Activated T-helper 2 cell treated with anti-CD3 and anti-CD28 coated beads, Interferon-gamma antibody, Interleukin-2, Interleukin-4, amounts not matched to agents 10 μg/mL and 5 μg/mL and 100 μg/mL, durations not matched to agents 14 hours and 24 hours and 36 hours (primary cell): ENCODE results near the gene DLGAP1. TPM values are rescaled to one million over a fixed set of nuclear protein-coding genes. Genes with fewer than 3 reads are reported as not detected.

ENCODE experiments used
- DNase-seq: peaks from one replicate; pipeline ENCODE4 v3.0.0; 2021; ENCODE audit warnings: low spot score
- H3K27ac Mint-ChIP-seq: one replicate; pipeline ENCODE4 v1.8.0; 2021; ENCODE audit warnings: mixed read lengths
- H3K27me3 Mint-ChIP-seq: one replicate; pipeline ENCODE4 v1.8.0; 2021; ENCODE audit warnings: low read depth, mixed read lengths
- H3K36me3 Mint-ChIP-seq: one replicate; pipeline ENCODE4 v1.8.0; 2021; ENCODE audit warnings: low read depth, mixed read lengths
- H3K4me1 Mint-ChIP-seq: one replicate; pipeline ENCODE4 v1.8.0; 2021; ENCODE audit warnings: low read depth, mixed read lengths
- H3K4me3 Mint-ChIP-seq: one replicate; pipeline ENCODE4 v1.8.0; 2021; ENCODE audit warnings: low read depth, mild to moderate bottlenecking, moderate library complexity, mixed read lengths
- H3K9me3 Mint-ChIP-seq: one replicate; pipeline ENCODE4 v1.8.0; 2021; ENCODE audit warnings: mixed read lengths
- intact Hi-C: fragments of 100-400 bp; cut with micrococcal nuclease; formaldehyde crosslinking; loops from one replicate; pipeline ENCODE4 v1.15.1; 2023
- total RNA-seq: library from RNA; stranded (reverse); gene quantifications from 2 replicates; pipeline ENCODE4 v1.2.3, GENCODE V29; 2022

The DLGAP1 gene
- total RNA-seq, 1 donor from 2014 or later: not detected

- no peak overlapping the region for H3K4me3 Mint-ChIP-seq
- intact Hi-C loops: loop anchor here (1.0 to 5.0 kb wide), 2 partner anchors 51 to 951 kb away; no protein-coding TSS in a partner anchor
- no peaks in the 10 kb centered on the region for H3K4me1 Mint-ChIP-seq
- peak; percentile 34 for DNase-seq
- H3K27me3 Mint-ChIP-seq: no peaks in the 10 kb centered on the region
- H3K9me3 Mint-ChIP-seq: no peaks in the 10 kb centered on the region
- no peaks in the 10 kb centered on the region for H3K36me3 Mint-ChIP-seq
- H3K27ac Mint-ChIP-seq: no peak overlapping the region
Measured at GRCh38 chr18:4106407-4107033, 348.6 kb downstream of the DLGAP1 start.

- Mint-ChIP-seq H3K36me3 (no peaks in the 10 kb centered on the region), H3K9me3 (no peaks in the 10 kb centered on the region), H3K4me1 (no peaks in the 10 kb centered on the region), H3K27me3 (no peaks in the 10 kb centered on the region), H3K27ac (no peak overlapping the region), H3K4me3 (no peak overlapping the region)
- intact Hi-C loops: no loop called here
- no peak for DNase-seq
Measured at GRCh38 chr18:4102901-4103300, 352.2 kb downstream of the DLGAP1 start.

- Mint-ChIP-seq H3K4me3 (no peak overlapping the region), H3K4me1 (no peaks in the 10 kb centered on the region)
- no peak for DNase-seq
Measured at GRCh38 chr18:4101009-4101408, 354.1 kb downstream of the DLGAP1 start.

GRCh38 chr18:4096486-4096885 lies 358.6 kb downstream of the DLGAP1 start:
- no peaks in the 10 kb centered on the region for H3K36me3 Mint-ChIP-seq
- no peak overlapping the region for H3K27ac Mint-ChIP-seq
- no peaks in the 10 kb centered on the region for H3K4me1 Mint-ChIP-seq
- no peaks in the 10 kb centered on the region for H3K9me3 Mint-ChIP-seq
- no peak overlapping the region for H3K4me3 Mint-ChIP-seq
- intact Hi-C loops: no loop called here
- no peaks in the 10 kb centered on the region for H3K27me3 Mint-ChIP-seq
- DNase-seq: no peak

More at GRCh38 chr18:4101009-4101408, 354.1 kb downstream of the DLGAP1 start:
- Mint-ChIP-seq H3K36me3 (no peaks in the 10 kb centered on the region), H3K27ac (no peak overlapping the region), H3K27me3 (no peaks in the 10 kb centered on the region), H3K9me3 (no peaks in the 10 kb centered on the region)
- intact Hi-C loops: no loop called here

GRCh38 chr18:4093676-4094075 lies 361.4 kb downstream of the DLGAP1 start:
- no peak for DNase-seq
- Mint-ChIP-seq H3K36me3 (no peaks in the 10 kb centered on the region), H3K9me3 (no peaks in the 10 kb centered on the region), H3K27me3 (no peaks in the 10 kb centered on the region), H3K4me3 (no peak overlapping the region), H3K27ac (no peak overlapping the region), H3K4me1 (no peaks in the 10 kb centered on the region)
- intact Hi-C loops: no loop called here

- no peak for DNase-seq
- Mint-ChIP-seq H3K9me3 (peaks cover 4% of the 10 kb centered on the region), H3K27ac (no peak overlapping the region), H3K36me3 (no peaks in the 10 kb centered on the region), H3K4me1 (no peaks in the 10 kb centered on the region), H3K4me3 (no peak overlapping the region), H3K27me3 (no peaks in the 10 kb centered on the region)
- intact Hi-C loops: no loop called here
Measured at GRCh38 chr18:4084382-4084900, 370.7 kb downstream of the DLGAP1 start.

GRCh38 chr18:4078246-4078645 lies 376.9 kb downstream of the DLGAP1 start:
- Mint-ChIP-seq H3K27ac (no peak overlapping the region), H3K4me1 (no peaks in the 10 kb centered on the region), H3K9me3 (no peaks in the 10 kb centered on the region), H3K4me3 (no peak overlapping the region), H3K36me3 (no peaks in the 10 kb centered on the region), H3K27me3 (no peaks in the 10 kb centered on the region)
- intact Hi-C loops: no loop called here
- DNase-seq: no peak

GRCh38 chr18:4077721-4078120 lies 377.4 kb downstream of the DLGAP1 start:
- Mint-ChIP-seq H3K27ac (no peak overlapping the region), H3K9me3 (no peaks in the 10 kb centered on the region), H3K27me3 (no peaks in the 10 kb centered on the region), H3K4me1 (no peaks in the 10 kb centered on the region), H3K36me3 (no peaks in the 10 kb centered on the region), H3K4me3 (no peak overlapping the region)
- intact Hi-C loops: no loop called here
- no peak for DNase-seq

GRCh38 chr18:4077204-4077603 lies 377.9 kb downstream of the DLGAP1 start:
- no peak for DNase-seq
- H3K4me3 Mint-ChIP-seq: no peak overlapping the region
- no peaks in the 10 kb centered on the region for H3K27me3 Mint-ChIP-seq
- intact Hi-C loops: no loop called here
- no peaks in the 10 kb centered on the region for H3K4me1 Mint-ChIP-seq
- H3K9me3 Mint-ChIP-seq: no peaks in the 10 kb centered on the region
- no peak overlapping the region for H3K27ac Mint-ChIP-seq
- H3K36me3 Mint-ChIP-seq: no peaks in the 10 kb centered on the region

GRCh38 chr18:4074647-4075046 lies 380.5 kb downstream of the DLGAP1 start:
- no peaks in the 10 kb centered on the region for H3K9me3 Mint-ChIP-seq
- no peak overlapping the region for H3K4me3 Mint-ChIP-seq
- H3K36me3 Mint-ChIP-seq: no peaks in the 10 kb centered on the region
- intact Hi-C loops: no loop called here
- DNase-seq: no peak
- H3K27ac Mint-ChIP-seq: no peak overlapping the region
- H3K27me3 Mint-ChIP-seq: no peaks in the 10 kb centered on the region
- H3K4me1 Mint-ChIP-seq: no peaks in the 10 kb centered on the region

GRCh38 chr18:4069183-4069582 lies 385.9 kb downstream of the DLGAP1 start:
- Mint-ChIP-seq H3K4me3 (no peak overlapping the region), H3K27ac (no peak overlapping the region), H3K36me3 (no peaks in the 10 kb centered on the region), H3K4me1 (no peaks in the 10 kb centered on the region), H3K27me3 (no peaks in the 10 kb centered on the region), H3K9me3 (no peaks in the 10 kb centered on the region)
- DNase-seq: no peak
- intact Hi-C loops: no loop called here

GRCh38 chr18:4068552-4069158 lies 386.5 kb downstream of the DLGAP1 start:
- Mint-ChIP-seq H3K4me3 (no peak overlapping the region), H3K36me3 (no peaks in the 10 kb centered on the region), H3K27ac (no peak overlapping the region), H3K4me1 (no peaks in the 10 kb centered on the region), H3K27me3 (no peaks in the 10 kb centered on the region), H3K9me3 (no peaks in the 10 kb centered on the region)
- intact Hi-C loops: loop anchor here (1.0 kb wide), 1 partner anchor 297 kb away; no protein-coding TSS in a partner anchor
- no peak for DNase-seq

GRCh38 chr18:4063545-4063944 lies 391.6 kb downstream of the DLGAP1 start:
- Mint-ChIP-seq H3K27ac (no peak overlapping the region), H3K4me3 (no peak overlapping the region), H3K9me3 (peaks cover 16% of the 10 kb centered on the region), H3K27me3 (no peaks in the 10 kb centered on the region), H3K36me3 (no peaks in the 10 kb centered on the region), H3K4me1 (no peaks in the 10 kb centered on the region)
- DNase-seq: no peak
- intact Hi-C loops: no loop called here
